Limb (tissue), 2 donors: ENCODE results near the gene CCDC60.

Experiments
- DNase-seq, 2 donors: peaks; one replicate each; pipeline ENCODE4 v3.0.0-alpha.2; 2016; ENCODE audit errors: extremely low spot score in 2 of 2

CCDC60 gene

GRCh38 chr12:119334430-119335170, at the start of gene CCDC60:
Gene CCDC60, plus strand, starts transcription at chr12:119334729. Its CDS starts 448 bp downstream, at chr12:119335177.
- DNase-seq, result peak in 1 of 2 donors; percentile 50

- no peak for DNase-seq
Observed at GRCh38 chr12:119288576-119288975, 46.0 kb upstream of the CCDC60 start.

- DNase-seq, result no peak
Observed at GRCh38 chr12:119292893-119293630, 41.5 kb upstream of the CCDC60 start.

- DNase-seq, result no peak
Observed at GRCh38 chr12:119294211-119294610, 40.3 kb upstream of the CCDC60 start.

GRCh38 chr12:119296535-119296934, 38.0 kb upstream of the CCDC60 start:
- DNase-seq, result no peak

GRCh38 chr12:119299130-119299529, 35.4 kb upstream of the CCDC60 start:
- DNase-seq, result no peak

GRCh38 chr12:119301379-119301778, 33.1 kb upstream of the CCDC60 start:
- DNase-seq, result no peak

- no peak for DNase-seq
Observed at GRCh38 chr12:119302451-119303080, 32.0 kb upstream of the CCDC60 start.

GRCh38 chr12:119306593-119306992, 27.9 kb upstream of the CCDC60 start:
- DNase-seq, result no peak

- DNase-seq, result no peak
Observed at GRCh38 chr12:119307747-119308146, 26.8 kb upstream of the CCDC60 start.

- peak; percentile 68 to 77 for DNase-seq
Observed at GRCh38 chr12:119308708-119309456, 25.6 kb upstream of the CCDC60 start.

- no peak for DNase-seq
Observed at GRCh38 chr12:119311878-119312277, 22.7 kb upstream of the CCDC60 start.

- no peak for DNase-seq
Observed at GRCh38 chr12:119312904-119313303, 21.6 kb upstream of the CCDC60 start.

- DNase-seq, result no peak
Observed at GRCh38 chr12:119314290-119314689, 20.2 kb upstream of the CCDC60 start.

- DNase-seq, result no peak
Observed at GRCh38 chr12:119319638-119320037, 14.9 kb upstream of the CCDC60 start.

- no peak for DNase-seq
Observed at GRCh38 chr12:119320678-119321077, 13.9 kb upstream of the CCDC60 start.

GRCh38 chr12:119322301-119322723, 12.2 kb upstream of the CCDC60 start:
- DNase-seq, result no peak

- no peak for DNase-seq
Observed at GRCh38 chr12:119325813-119326212, 8.7 kb upstream of the CCDC60 start.

GRCh38 chr12:119326341-119326740, 8.2 kb upstream of the CCDC60 start:
- no peak for DNase-seq

- DNase-seq, result peak in 1 of 2 donors; percentile 56
Observed at GRCh38 chr12:119327471-119327870, 7.1 kb upstream of the CCDC60 start.

- DNase-seq, result no peak
Observed at GRCh38 chr12:119328111-119328510, 6.4 kb upstream of the CCDC60 start.
